Osteocyte (in vitro differentiated cells): ENCODE measurements around the gene RSRC1. TPM values are rescaled to one million over a fixed set of nuclear protein-coding genes. Genes with fewer than 3 reads are reported as not detected.

Experiments used
- DNase-seq: peaks from one replicate; pipeline ENCODE4 v3.0.0; 2021; ENCODE audit warnings: mixed read lengths; ENCODE audit not compliant: unreplicated experiment; ENCODE audit errors: extremely low spot score
- H3K27ac Mint-ChIP-seq: one replicate; pipeline ENCODE4 v1.8.0; 2021; ENCODE audit warnings: mild to moderate bottlenecking, mixed read lengths; ENCODE audit not compliant: unreplicated experiment
- H3K27me3 Mint-ChIP-seq: one replicate; pipeline ENCODE4 v1.8.0; 2021; ENCODE audit warnings: mixed read lengths; ENCODE audit not compliant: unreplicated experiment
- H3K36me3 Mint-ChIP-seq: one replicate; pipeline ENCODE4 v1.8.0; 2021; ENCODE audit warnings: mixed read lengths; ENCODE audit not compliant: unreplicated experiment
- H3K4me1 Mint-ChIP-seq: one replicate; pipeline ENCODE4 v1.8.0; 2021; ENCODE audit warnings: mixed read lengths; ENCODE audit not compliant: unreplicated experiment
- H3K4me3 Mint-ChIP-seq: one replicate; pipeline ENCODE4 v1.8.0; 2021; ENCODE audit warnings: mild to moderate bottlenecking, moderate library complexity, mixed read lengths; ENCODE audit not compliant: unreplicated experiment
- H3K9me3 Mint-ChIP-seq: one replicate; pipeline ENCODE4 v1.8.0; 2021; ENCODE audit warnings: mixed read lengths; ENCODE audit not compliant: unreplicated experiment
- CTCF ChIP-seq: fragments of 200-600 bp; sonication (generic); IDR thresholded peaks from 2 replicates; pipeline ENCODE4 v1.5.0; 2021; ENCODE audit warnings: antibody characterized with exemption, mild to moderate bottlenecking, moderate library complexity
- total RNA-seq: library from RNA; stranded (reverse); gene quantifications from 2 replicates; pipeline ENCODE4 v1.2.1, GENCODE V29; 2021

Gene RSRC1
- total RNA-seq, 1 donor from 2014 or later = 26.3 TPM

GRCh38 chr3:158260392-158260791 is 150.5 kb downstream of the RSRC1 start:
- H3K4me1 Mint-ChIP-seq = peaks cover 3% of the 10 kb centered on the region
- H3K9me3 Mint-ChIP-seq = peaks cover 12% of the 10 kb centered on the region
- no peak for TF ChIP-seq CTCF
- H3K27me3 Mint-ChIP-seq = no peaks in the 10 kb centered on the region
- H3K36me3 Mint-ChIP-seq = peaks cover 6% of the 10 kb centered on the region
- H3K4me3 Mint-ChIP-seq = no peak overlapping the region
- no peak overlapping the region for H3K27ac Mint-ChIP-seq
- DNase-seq = no peak

GRCh38 chr3:158261371-158261991 is 151.6 kb downstream of the RSRC1 start:
- H3K4me1 Mint-ChIP-seq = peaks cover 3% of the 10 kb centered on the region
- peaks cover 3% of the 10 kb centered on the region for H3K36me3 Mint-ChIP-seq
- no peak overlapping the region for H3K4me3 Mint-ChIP-seq
- peak; percentile 13 for TF ChIP-seq CTCF
- H3K27ac Mint-ChIP-seq = no peak overlapping the region
- peaks cover 21% of the 10 kb centered on the region for H3K9me3 Mint-ChIP-seq
- no peaks in the 10 kb centered on the region for H3K27me3 Mint-ChIP-seq
- no peak for DNase-seq

- H3K27me3 Mint-ChIP-seq = no peaks in the 10 kb centered on the region
- peaks cover 22% of the 10 kb centered on the region for H3K36me3 Mint-ChIP-seq
- TF ChIP-seq CTCF = no peak
- no peak overlapping the region for H3K4me3 Mint-ChIP-seq
- H3K9me3 Mint-ChIP-seq = peaks cover 28% of the 10 kb centered on the region
- H3K27ac Mint-ChIP-seq = no peak overlapping the region
- peaks cover 3% of the 10 kb centered on the region for H3K4me1 Mint-ChIP-seq
- no peak for DNase-seq
These were observed 155.0 kb downstream of the RSRC1 start for GRCh38 chr3:158264894-158265293.

- no peak overlapping the region for H3K27ac Mint-ChIP-seq
- H3K9me3 Mint-ChIP-seq = peaks cover 28% of the 10 kb centered on the region
- H3K27me3 Mint-ChIP-seq = no peaks in the 10 kb centered on the region
- no peak overlapping the region for H3K4me3 Mint-ChIP-seq
- no peak for TF ChIP-seq CTCF
- no peaks in the 10 kb centered on the region for H3K4me1 Mint-ChIP-seq
- peaks cover 22% of the 10 kb centered on the region for H3K36me3 Mint-ChIP-seq
- DNase-seq = no peak
These were observed 157.1 kb downstream of the RSRC1 start for GRCh38 chr3:158267015-158267414.

- TF ChIP-seq CTCF = no peak
These were observed 160.1 kb downstream of the RSRC1 start for GRCh38 chr3:158269942-158270341.

More at GRCh38 chr3:158269942-158270341, 160.1 kb downstream of the RSRC1 start:
- Mint-ChIP-seq H3K4me3 (no peak overlapping the region), H3K4me1 (peaks cover 6% of the 10 kb centered on the region), H3K36me3 (peaks cover 24% of the 10 kb centered on the region), H3K27ac (no peak overlapping the region), H3K27me3 (no peaks in the 10 kb centered on the region), H3K9me3 (peaks cover 28% of the 10 kb centered on the region)
- no peak for DNase-seq
